IPS-11a (cell line): ENCODE data around the gene HSPA1B.
"Not testable (repeated sequence)": the region's sequence is repeated elsewhere in the genome, so short reads cannot be mapped to it uniquely, and the experiment has no call there.

ENCODE experiments used
- H3K4me3 ChIP-seq: one replicate; pipeline ENCODE4 v1.5.1; 2013; ENCODE audit warnings: low read depth, low read length, control low read depth

Gene HSPA1B

GRCh38 chr6:31857774-31858173, 30.2 kb downstream of the HSPA1B start:
- H3K4me3 ChIP-seq = not testable (repeated sequence)

GRCh38 chr6:31858707-31859106, 31.2 kb downstream of the HSPA1B start:
- H3K4me3 ChIP-seq = no peak overlapping the region

- no peak overlapping the region for H3K4me3 ChIP-seq
These were observed 32.4 kb downstream of the HSPA1B start for GRCh38 chr6:31859923-31860322.

GRCh38 chr6:31860349-31860748, 32.8 kb downstream of the HSPA1B start:
- no peak overlapping the region for H3K4me3 ChIP-seq

DNA sequence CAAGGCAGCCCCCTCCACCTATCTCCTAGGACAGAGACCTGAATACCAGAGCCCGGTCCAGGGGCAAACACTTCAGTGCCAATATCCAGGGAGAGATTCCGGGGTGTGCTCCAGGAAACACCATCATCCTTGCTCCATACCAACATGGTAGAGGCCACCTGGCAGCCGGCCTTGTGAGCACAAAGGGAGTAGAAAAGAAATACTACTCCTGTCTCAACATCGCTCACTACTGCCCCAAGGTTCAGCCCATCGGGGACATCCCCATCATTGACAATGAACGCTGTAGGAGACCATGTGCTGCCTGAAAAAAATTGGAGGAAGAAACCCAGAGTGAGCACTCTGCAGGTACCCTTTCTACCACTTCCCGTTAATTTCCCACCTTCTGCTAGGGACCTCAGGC, 33.6 kb downstream of the HSPA1B start:
- H3K4me3 ChIP-seq = no peak overlapping the region

- peak overlapping the region; percentile 77 for H3K4me3 ChIP-seq
These were observed 34.4 kb downstream of the HSPA1B start for GRCh38 chr6:31861919-31862343.

- H3K4me3 ChIP-seq = peak within 1 kb of the TSS; percentile 77
These were observed 35.1 kb downstream of the HSPA1B start, which contains the start of gene NEU1 for GRCh38 chr6:31862344-31863235. Gene NEU1 (minus strand): TSS chr6:31862821. CDS start chr6:31862776, 45 bp downstream.

DNA sequence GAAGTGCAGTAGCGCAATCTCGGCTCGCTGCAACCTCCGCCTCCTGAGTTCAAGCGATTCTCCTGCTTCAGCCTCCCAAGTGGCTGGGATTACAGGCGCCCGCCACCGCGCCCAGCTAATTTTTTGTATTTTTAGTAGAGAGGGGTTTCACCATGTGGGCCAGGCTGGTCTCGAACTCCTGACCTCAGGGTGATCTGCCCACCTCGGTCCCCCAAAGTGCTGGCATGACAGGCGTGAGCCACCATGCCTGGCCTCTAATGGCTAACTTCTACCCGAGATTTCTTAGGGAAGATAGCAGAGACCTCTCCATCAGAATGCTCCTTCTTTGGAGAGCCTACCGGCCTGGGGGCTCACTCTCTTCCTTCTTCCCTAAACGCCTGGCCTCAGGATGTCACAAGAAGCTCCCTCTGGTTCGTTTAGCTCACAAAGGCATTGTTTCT, 36.6 kb downstream of the HSPA1B start:
- peak overlapping the region; percentile 72 for H3K4me3 ChIP-seq

GRCh38 chr6:31864818-31865204, 37.3 kb downstream of the HSPA1B start:
- no peak overlapping the region for H3K4me3 ChIP-seq

DNA sequence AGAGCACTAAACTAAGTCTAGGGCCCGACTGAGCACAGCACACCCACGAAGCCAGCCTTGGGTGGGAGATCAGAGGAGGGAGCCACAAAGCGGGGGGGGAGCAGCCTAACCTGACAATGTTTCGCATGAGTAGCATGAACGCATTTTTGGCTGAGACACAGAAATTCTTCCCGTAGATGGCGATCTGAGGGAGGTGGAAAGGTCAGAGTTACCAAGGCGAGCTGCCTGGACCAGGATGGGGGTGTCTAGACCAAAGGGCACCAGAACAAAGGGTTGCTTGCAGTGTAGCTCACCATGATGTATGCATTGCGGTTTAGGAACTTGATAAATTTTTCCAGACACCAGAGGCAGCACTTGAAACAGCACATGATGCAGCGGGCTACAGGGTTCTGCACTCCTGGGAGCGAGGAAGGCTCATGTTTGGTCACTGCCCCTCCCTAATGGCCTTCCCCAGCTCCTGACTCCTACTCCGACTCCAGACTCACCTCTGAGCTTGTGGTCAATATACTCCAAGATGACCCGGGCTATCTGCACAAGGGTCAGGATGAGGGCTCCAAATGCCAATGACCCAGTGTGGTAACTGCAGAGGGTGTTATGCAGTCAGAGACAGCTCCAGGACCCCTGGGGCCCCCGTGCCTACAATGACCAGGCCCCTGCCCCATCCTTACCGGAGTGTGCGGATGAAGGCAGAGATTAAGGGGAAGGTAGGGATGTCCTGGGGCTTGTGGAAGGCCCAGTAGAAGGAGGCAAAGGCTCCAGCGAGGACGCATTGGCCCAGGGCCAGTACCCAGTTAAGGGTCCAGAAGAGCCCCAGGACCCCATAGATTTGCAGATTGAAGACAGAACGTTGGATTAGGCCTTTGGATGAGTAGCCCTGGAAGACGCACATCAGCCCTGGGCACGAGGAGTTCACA, 37.9 kb downstream of the HSPA1B start:
- no peak overlapping the region for H3K4me3 ChIP-seq

DNA sequence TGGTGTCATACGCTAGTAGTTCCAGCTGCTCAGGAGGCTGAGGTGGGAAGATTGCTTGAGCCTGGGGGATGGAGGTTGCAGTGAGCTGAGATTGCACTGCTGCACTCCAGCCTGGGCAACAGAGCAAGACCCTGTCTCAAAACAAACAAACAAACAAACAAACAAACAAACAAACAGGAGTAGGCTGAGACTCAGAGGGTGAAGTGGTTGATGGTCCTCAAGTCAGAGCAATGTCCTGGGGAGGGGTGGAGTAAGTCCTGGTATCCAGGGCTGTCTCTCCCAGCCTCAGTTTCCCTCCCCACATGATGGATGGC, 41.1 kb downstream of the HSPA1B start:
- not testable (repeated sequence) for H3K4me3 ChIP-seq

GRCh38 chr6:31869343-31869742, 41.8 kb downstream of the HSPA1B start:
- no peak overlapping the region for H3K4me3 ChIP-seq

DNA sequence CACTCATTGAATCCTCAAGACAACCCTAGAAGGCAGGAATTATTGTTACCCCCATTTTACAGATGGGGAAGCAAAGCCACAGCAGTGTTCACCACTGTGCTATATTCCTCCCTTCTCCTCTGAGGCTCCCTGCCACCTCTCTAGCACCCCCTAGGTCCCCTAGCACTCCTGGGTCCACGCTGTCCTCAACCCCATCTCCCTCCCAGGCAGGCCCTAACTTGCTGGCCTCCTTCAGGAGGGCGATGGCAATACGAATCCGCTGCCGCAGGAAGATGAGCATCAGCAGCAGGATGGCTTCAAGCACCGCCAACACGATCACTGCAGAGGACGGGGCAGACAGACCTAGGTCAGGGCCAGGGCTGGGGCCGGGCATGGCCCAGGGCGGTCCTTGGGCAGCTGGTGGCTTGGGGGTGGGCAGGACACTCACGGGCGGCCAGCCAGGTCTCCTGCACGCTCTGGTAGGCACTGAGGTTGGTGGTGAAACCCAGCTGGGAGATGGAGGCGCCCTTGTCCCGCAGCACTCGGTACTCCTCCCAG, 42.9 kb downstream of the HSPA1B start:
- H3K4me3 ChIP-seq = no peak overlapping the region

DNA sequence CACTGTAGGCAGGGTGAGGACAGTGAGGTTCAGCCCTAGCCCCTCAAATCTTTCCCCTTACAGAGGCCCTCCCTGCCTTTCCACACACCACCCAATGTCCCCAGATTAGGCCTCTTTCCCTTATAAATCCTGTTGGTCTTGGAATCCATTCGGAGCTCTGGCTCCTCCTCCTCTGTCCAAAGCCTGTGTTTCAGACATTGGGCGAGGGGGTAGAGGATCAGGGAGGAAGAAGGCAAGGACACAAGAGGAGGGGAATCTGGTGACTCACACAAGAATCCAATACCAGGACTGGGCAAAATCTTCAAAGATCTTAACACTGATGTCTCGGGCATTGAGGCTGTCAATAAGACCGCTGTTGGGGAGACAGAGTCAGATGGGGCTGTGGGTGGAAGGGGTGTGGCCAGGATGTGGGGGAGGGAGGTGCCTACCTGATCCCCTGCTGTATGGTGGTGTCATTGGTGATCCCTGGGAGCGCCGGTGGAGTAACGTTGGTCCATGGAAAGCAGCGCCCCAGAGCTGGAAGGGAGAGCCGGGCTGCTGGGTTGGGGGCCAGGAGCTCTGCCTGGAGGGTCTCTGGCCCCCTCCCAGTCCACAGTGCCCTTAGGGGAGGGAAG, 43.6 kb downstream of the HSPA1B start:
- no peak overlapping the region for H3K4me3 ChIP-seq

- H3K4me3 ChIP-seq = no peak overlapping the region
These were observed 46.6 kb downstream of the HSPA1B start for GRCh38 chr6:31874084-31874670.

- H3K4me3 ChIP-seq = no peak overlapping the region
These were observed 47.5 kb downstream of the HSPA1B start for GRCh38 chr6:31874836-31875572.

- no peak overlapping the region for H3K4me3 ChIP-seq
These were observed 48.3 kb downstream of the HSPA1B start for GRCh38 chr6:31875877-31876276.

GRCh38 chr6:31876357-31876756, 48.8 kb downstream of the HSPA1B start:
- H3K4me3 ChIP-seq = no peak overlapping the region

- H3K4me3 ChIP-seq = no peak overlapping the region
These were observed 49.6 kb downstream of the HSPA1B start for GRCh38 chr6:31877125-31877650.
